Measurements from ENCODE around the gene CNN2.

Gene CNN2

DNA sequence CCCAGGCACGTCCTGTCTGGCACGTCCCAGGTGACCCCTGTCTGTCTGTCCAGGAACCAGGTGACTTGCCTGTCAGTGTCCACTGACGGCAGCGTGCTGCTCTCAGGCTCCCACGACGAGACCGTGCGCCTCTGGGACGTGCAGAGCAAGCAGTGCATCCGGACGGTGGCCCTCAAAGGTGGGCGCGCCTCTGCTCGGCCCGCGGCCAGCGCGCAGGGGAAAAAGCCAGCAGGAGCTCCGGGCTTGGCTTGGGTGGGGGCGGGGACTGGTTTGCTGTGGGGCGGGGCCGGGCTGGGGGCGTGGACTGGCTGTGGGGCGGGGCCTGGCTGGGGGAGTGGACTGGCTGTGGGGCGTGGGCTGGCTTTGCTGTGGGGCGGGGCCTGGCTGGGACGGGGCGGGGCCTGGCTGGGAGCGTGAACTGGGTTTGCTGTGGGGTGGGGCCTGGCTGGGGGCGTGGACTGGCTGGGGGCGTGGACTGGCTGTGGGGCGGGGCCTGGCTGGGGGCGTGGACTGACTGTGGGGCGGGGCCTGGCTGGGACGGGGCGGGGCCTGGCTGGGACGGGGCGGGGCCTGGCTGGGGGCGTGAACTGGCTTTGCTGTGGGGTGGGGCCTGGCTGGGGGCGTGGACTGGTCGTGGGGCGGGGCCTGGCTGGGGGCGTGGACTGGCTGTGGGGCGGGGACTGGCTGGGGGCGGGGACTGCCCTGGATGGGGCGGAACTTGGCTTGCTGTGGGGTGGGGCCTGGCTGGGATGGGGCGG lies 35.1 kb upstream of the CNN2 start:
- no peak overlapping the region for H3K4me3 ChIP-seq (ENCODE audit: low read depth, low read length)
- no peak for DNase-seq (ENCODE audit: low read depth)
- TF ChIP-seq, protein P1, sequence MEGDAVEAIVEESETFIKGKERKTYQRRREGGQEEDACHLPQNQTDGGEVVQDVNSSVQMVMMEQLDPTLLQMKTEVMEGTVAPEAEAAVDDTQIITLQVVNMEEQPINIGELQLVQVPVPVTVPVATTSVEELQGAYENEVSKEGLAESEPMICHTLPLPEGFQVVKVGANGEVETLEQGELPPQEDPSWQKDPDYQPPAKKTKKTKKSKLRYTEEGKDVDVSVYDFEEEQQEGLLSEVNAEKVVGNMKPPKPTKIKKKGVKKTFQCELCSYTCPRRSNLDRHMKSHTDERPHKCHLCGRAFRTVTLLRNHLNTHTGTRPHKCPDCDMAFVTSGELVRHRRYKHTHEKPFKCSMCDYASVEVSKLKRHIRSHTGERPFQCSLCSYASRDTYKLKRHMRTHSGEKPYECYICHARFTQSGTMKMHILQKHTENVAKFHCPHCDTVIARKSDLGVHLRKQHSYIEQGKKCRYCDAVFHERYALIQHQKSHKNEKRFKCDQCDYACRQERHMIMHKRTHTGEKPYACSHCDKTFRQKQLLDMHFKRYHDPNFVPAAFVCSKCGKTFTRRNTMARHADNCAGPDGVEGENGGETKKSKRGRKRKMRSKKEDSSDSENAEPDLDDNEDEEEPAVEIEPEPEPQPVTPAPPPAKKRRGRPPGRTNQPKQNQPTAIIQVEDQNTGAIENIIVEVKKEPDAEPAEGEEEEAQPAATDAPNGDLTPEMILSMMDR (IDR thresholded peaks at IDR 0.05; ENCODE audit: control insufficient read depth, extremely low read depth, insufficient read depth), result no peak

DNA sequence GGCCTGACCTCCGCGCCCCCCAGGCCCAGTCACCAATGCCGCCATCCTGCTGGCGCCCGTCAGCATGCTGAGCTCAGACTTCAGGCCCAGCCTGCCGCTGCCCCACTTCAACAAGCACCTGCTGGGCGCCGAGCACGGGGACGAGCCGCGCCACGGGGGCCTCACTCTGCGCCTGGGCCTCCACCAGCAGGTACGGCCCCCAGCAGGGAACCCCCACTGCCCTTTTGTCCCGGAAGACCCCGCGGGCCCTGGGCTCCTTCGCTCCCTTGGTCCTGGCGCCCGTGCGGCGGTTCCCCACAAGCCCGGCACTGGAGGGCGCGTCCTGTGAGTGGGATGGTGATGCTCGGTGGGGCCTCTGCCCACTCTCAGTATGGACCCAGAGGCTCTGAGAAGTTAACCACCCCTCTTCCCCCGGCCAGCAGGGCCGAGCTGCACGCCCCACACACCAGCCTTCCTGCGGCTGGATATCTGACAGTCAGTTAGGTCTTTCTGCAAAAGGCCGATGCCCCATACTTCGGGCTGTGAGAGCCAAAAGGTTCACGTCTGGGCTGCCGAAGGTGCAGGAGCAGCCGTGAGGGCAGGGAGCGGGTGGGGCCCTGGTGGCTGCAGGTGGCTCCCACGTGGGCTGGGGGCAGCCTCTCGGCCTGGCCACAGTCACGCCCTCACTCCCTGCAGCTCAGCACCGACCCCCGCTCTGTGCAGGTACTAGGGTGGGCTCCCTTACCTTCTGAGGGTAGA lies 34.3 kb upstream of the CNN2 start:
- DNase-seq (ENCODE audit: low read depth), result no peak
- TF ChIP-seq, protein P1 (IDR thresholded peaks at IDR 0.05; ENCODE audit: control insufficient read depth, extremely low read depth, insufficient read depth), result no peak
- H3K4me3 ChIP-seq (ENCODE audit: low read depth, low read length), result no peak overlapping the region

DNA sequence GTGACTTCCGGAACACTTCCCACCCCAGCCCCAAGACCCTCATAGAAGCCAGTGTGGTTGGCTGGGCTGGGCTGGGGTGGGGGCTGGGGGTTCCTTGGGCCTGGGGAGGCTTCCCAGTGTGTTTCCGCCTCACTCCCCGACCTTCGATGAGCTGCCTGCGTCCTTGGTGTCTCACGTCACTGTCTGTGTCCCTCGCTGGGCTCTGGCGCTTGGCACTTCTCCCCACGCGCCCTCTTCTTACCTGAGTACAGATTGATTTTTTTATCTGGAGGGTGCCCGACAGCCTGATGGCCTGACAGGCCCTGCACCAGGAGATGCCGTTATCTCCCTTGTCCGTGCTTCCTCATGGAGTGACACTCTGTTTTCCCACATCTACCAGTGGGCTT lies 33.7 kb upstream of the CNN2 start:
- TF ChIP-seq, protein P1 (IDR thresholded peaks at IDR 0.05; ENCODE audit: control insufficient read depth, extremely low read depth, insufficient read depth), result no peak
- DNase-seq (ENCODE audit: low read depth), result no peak
- H3K4me3 ChIP-seq (ENCODE audit: low read depth, low read length), result no peak overlapping the region

DNA sequence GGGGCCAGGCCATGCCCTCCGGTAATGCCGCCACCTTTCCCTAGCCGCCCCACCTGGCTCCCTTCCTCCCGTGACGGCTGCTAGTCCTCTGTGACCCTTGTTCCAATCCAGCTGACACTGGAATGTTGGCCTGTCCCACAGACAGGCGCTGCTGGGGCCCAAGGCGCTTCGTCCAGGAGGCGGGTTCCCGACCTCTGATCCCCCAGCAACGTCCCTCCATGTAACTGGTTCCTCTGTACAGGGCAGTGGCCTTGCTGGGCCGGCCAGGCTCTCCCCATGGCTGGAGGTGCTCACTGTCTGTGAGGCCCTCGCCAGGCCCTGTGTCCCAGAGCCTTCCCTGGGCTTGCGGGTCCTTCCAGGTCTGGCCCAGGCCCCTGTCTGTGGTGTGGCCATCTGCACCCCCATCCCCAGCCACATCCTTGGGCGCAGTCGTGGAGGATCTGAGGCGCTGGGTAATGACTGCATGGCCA lies 33.0 kb upstream of the CNN2 start:
- TF ChIP-seq, protein P1 (IDR thresholded peaks at IDR 0.05; ENCODE audit: control insufficient read depth, extremely low read depth, insufficient read depth), result no peak
- DNase-seq (ENCODE audit: low read depth), result no peak
- H3K4me3 ChIP-seq (ENCODE audit: low read depth, low read length), result no peak overlapping the region

DNA sequence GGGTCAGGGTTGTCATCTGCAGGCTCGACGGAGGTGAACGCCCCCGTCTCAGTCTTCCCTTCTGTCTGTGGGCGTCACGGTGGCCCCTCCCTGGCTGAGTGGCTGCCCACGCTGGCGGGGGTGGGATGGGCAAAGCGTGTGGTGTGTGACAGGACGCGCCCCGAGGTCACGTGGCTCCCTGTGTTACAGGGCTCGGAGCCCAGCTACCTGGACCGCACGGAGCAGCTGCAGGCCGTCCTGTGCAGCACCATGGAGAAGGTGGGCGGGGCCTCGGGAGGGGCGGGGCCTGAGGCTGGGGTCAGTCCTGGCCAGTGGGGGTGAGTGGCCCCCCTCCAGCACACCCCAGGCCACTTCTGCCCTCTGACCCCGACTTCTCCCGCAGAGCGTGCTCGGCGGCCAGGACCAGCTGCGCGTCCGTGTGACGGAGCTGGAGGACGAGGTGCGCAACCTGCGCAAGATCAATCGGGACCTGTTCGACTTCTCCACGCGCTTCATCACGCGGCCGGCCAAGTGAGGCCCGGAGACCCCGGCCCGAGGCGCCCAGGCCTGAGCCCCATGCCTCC lies 32.5 kb upstream of the CNN2 start:
- TF ChIP-seq, protein P1 (IDR thresholded peaks at IDR 0.05; ENCODE audit: control insufficient read depth, extremely low read depth, insufficient read depth), result no peak
- no peak overlapping the region for H3K4me3 ChIP-seq (ENCODE audit: low read depth, low read length)
- no peak for DNase-seq (ENCODE audit: low read depth)

DNA sequence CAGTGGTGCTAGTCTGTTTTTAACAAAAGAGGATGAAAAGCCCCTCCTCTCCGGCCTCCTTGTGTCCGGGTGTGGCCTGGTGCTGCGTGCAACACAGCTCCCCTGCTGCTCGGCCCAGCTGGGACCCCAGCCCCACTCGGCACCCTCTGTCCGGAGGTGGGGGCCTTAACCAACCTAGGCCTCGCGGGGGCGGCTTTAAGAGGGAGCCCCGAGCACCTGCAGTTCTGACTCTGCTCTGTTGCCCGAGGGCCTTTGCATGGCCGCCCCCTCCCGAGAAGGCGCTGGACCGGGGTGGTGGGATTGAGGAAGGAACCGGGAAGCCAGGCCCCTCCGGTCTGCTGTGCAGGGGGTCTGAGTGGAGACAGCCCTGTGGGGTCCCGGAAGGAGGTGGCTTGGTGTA lies 31.9 kb upstream of the CNN2 start:
- TF ChIP-seq, protein P1 (IDR thresholded peaks at IDR 0.05; ENCODE audit: control insufficient read depth, extremely low read depth, insufficient read depth), result no peak
- H3K4me3 ChIP-seq (ENCODE audit: low read depth, low read length), result no peak overlapping the region
- no peak for DNase-seq (ENCODE audit: low read depth)
